Liver (tissue), 3 donors: ENCODE results near the gene TOM1L2.

ENCODE experiments used
- CTCF ChIP-seq: fragments of 150-350 bp; IDR thresholded peaks from 2 replicates; pipeline ENCODE4 v1.5.1; 2017; ENCODE audit warnings: improper control_type of control experiment, low read depth, low read length; ENCODE audit not compliant: missing input control
- FOXA1 ChIP-seq: IDR thresholded peaks from 2 replicates; pipeline ENCODE4 v1.6.1; 2016; ENCODE audit warnings: antibody characterized with exemption
- GABPA ChIP-seq, 2 donors: IDR thresholded peaks in 1 of 2; conservative IDR thresholded peaks in 1 of 2; 2 replicates each; pipeline ENCODE4 v1.6.1; 2016; ENCODE audit warnings: antibody characterized with exemption in 2 of 2, mild to moderate bottlenecking in 1 of 2, moderate library complexity in 1 of 2
- HNF4A ChIP-seq, 2 donors: conservative IDR thresholded peaks; 2 replicates each; pipeline ENCODE4 v1.6.1; 2016; ENCODE audit warnings: antibody characterized with exemption in 2 of 2, mild to moderate bottlenecking in 2 of 2
- HNF4G ChIP-seq: IDR thresholded peaks from 2 replicates; pipeline ENCODE4 v1.6.1; 2016; ENCODE audit warnings: antibody characterized with exemption
- JUND ChIP-seq, 2 donors: IDR thresholded peaks; 2 replicates each; pipeline ENCODE4 v1.6.1; 2016; ENCODE audit warnings: antibody characterized with exemption in 2 of 2
- RAD21 ChIP-seq, 2 donors: IDR thresholded peaks; 2 replicates each; pipeline ENCODE4 v1.6.1; 2016; ENCODE audit warnings: antibody characterized with exemption in 2 of 2, mild to moderate bottlenecking in 2 of 2
- REST ChIP-seq: IDR thresholded peaks from 2 replicates; pipeline ENCODE4 v1.6.1; 2016; ENCODE audit warnings: antibody characterized with exemption, mild to moderate bottlenecking
- SP1 ChIP-seq: IDR thresholded peaks from 2 replicates; pipeline ENCODE4 v1.6.1; 2018; ENCODE audit warnings: antibody characterized with exemption, mild to moderate bottlenecking
- TAF1 ChIP-seq: conservative IDR thresholded peaks from 2 replicates; pipeline ENCODE4 v1.6.1; 2016; ENCODE audit warnings: antibody characterized with exemption, mild to moderate bottlenecking
- TF ChIP-seq, protein P1 (sequence below): IDR thresholded peaks from 2 replicates; pipeline ENCODE4 v1.6.1; 2016; ENCODE audit warnings: antibody characterized with exemption
- donor health status: healthy.
- donor health status: healthy.

DNA sequence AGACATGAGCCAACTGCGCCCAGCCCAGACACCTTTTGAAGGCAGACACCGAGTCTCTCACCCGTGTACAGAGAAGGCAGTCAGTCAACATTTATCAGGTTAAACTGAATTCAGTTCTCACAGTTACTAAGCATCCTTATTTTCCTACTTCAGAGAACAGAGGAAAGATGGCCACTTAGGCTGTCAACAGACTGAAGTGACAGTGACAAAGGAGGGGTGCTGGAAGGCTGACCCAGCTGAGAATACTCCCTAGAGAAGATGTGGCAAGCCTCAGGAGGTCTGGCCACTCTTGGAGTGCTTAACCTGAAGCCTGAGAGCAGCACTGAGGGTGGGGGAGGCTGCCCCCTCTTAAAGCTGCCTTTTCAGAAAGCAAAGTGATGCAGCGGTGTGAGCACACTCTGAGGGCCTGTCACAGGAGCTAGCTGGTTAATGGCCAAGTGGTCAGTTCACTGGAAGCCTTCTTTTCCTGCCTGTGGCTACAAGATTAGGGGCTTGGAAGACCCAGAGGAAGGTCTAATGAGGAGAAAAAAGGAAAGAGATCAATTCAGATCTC lies 84.4 kb downstream of the TOM1L2 start:
- TF ChIP-seq CTCF = no peak
- TF ChIP-seq RAD21 (IDR thresholded peaks at IDR 0.05) = no peak
- TF ChIP-seq SP1 = no peak
- TF ChIP-seq, protein P1, sequence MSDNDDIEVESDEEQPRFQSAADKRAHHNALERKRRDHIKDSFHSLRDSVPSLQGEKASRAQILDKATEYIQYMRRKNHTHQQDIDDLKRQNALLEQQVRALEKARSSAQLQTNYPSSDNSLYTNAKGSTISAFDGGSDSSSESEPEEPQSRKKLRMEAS = no peak
- TF ChIP-seq HNF4A (conservative IDR thresholded peaks at IDR 0.05) = no peak
- no peak for TF ChIP-seq REST
- no peak for TF ChIP-seq JUND (IDR thresholded peaks at IDR 0.05)
- TF ChIP-seq TAF1 = no peak
- TF ChIP-seq HNF4G = no peak
- TF ChIP-seq GABPA (IDR thresholded peaks at IDR 0.05 in 1 of 2, conservative IDR thresholded peaks at IDR 0.05 in 1 of 2) = no peak
- TF ChIP-seq FOXA1 = no peak
